Measurements from ENCODE around the gene FGF22. TPM values are rescaled to one million over a fixed set of nuclear protein-coding genes. Genes with fewer than 3 reads are reported as not detected.

FGF22 gene
- total RNA-seq, 1 experiment from 2014 or later, result 1.3 TPM

- Histone ChIP-seq H2AFZ (ENCODE audit: low read length) (no peak overlapping the region), H3F3A (ENCODE audit: low read length, unreplicated experiment) (no peaks in the 10 kb centered on the region), H3K27me3 (ENCODE audit: low read length) (peaks cover 7% of the 10 kb centered on the region; the same call in 1 of the 2 replicates), H3K4me2 (ENCODE audit: low read length) (no peak overlapping the region), H4K20me1 (ENCODE audit: low read length) (no peaks in the 10 kb centered on the region), H3K4me1 (ENCODE audit: insufficient read depth, low read length) (peaks cover 10% of the 10 kb centered on the region), H3K4me3 (ENCODE audit: low read length) (no peak overlapping the region), H3K27ac (ENCODE audit: low read length) (no peak overlapping the region), H3K9me2 (replicated peaks; ENCODE audit: low read length) (no peaks in the 10 kb centered on the region), H3K9ac (ENCODE audit: low read length) (no peak overlapping the region), H3K79me2 (ENCODE audit: low read length) (no peaks in the 10 kb centered on the region), H3K9me3 (ENCODE audit: low read length) (no peaks in the 10 kb centered on the region), H3K36me3 (ENCODE audit: low read depth, low read length) (no peaks in the 10 kb centered on the region)
- no TSS peak for BruUV-seq (replicated peaks)
- intact Hi-C loops (cut with micrococcal nuclease), result no loop called here
- POLR2A ChIA-PET (ENCODE audit: unreplicated experiment), result no interaction called here
- ATAC-seq (no peak), DNase-seq (no peak)
- CTCF ChIA-PET, result no interaction called here
- TF ChIP-seq CTCF (conservative IDR thresholded peaks at IDR 0.05; ENCODE audit: low read depth, low read length) (no peak), EZH2phosphoT487 (IDR thresholded peaks at IDR 0.05; ENCODE audit: borderline replicate concordance, low read length) (no peak), EZH2 (IDR thresholded peaks at IDR 0.05; ENCODE audit: low read length, unreplicated experiment) (no peak)
Measured at GRCh38 chr19:590750-591098, 49.0 kb upstream of the FGF22 start.

GRCh38 chr19:591099-591958, 48.4 kb upstream of the FGF22 start:
- no peak overlapping the region for H3K9ac ChIP-seq (ENCODE audit: low read length)
- ATAC-seq, result no peak
- no peaks in the 10 kb centered on the region for H3K9me2 ChIP-seq (replicated peaks; ENCODE audit: low read length)
- DNase-seq, result peak; percentile 36
- H3K36me3 ChIP-seq (ENCODE audit: low read depth, low read length), result no peaks in the 10 kb centered on the region
- H3K79me2 ChIP-seq (ENCODE audit: low read length), result no peaks in the 10 kb centered on the region
- ChIA-PET POLR2A (ENCODE audit: unreplicated experiment) (no interaction called here), CTCF (no interaction called here)
- no peaks in the 10 kb centered on the region for H3F3A ChIP-seq (ENCODE audit: low read length, unreplicated experiment)
- H3K4me1 ChIP-seq (ENCODE audit: insufficient read depth, low read length), result peaks cover 10% of the 10 kb centered on the region
- no peak overlapping the region for H3K27ac ChIP-seq (ENCODE audit: low read length)
- intact Hi-C loops (cut with micrococcal nuclease), result no loop called here
- H3K27me3 ChIP-seq (ENCODE audit: low read length), result peaks cover 7% of the 10 kb centered on the region; the same call in 1 of the 2 replicates
- no peak overlapping the region for H3K4me3 ChIP-seq (ENCODE audit: low read length)
- H2AFZ ChIP-seq (ENCODE audit: low read length), result no peak overlapping the region
- no peak overlapping the region for H3K4me2 ChIP-seq (ENCODE audit: low read length)
- no peaks in the 10 kb centered on the region for H4K20me1 ChIP-seq (ENCODE audit: low read length)
- no peaks in the 10 kb centered on the region for H3K9me3 ChIP-seq (ENCODE audit: low read length)
- no TSS peak for BruUV-seq (replicated peaks)
- TF ChIP-seq EZH2phosphoT487 (IDR thresholded peaks at IDR 0.05; ENCODE audit: borderline replicate concordance, low read length) (no peak), CTCF (conservative IDR thresholded peaks at IDR 0.05; ENCODE audit: low read depth, low read length) (no peak), EZH2 (IDR thresholded peaks at IDR 0.05; ENCODE audit: low read length, unreplicated experiment) (no peak)

GRCh38 chr19:592101-592500, 47.6 kb upstream of the FGF22 start:
- Histone ChIP-seq H3K79me2 (ENCODE audit: low read length) (no peaks in the 10 kb centered on the region), H2AFZ (ENCODE audit: low read length) (no peak overlapping the region), H3K4me1 (ENCODE audit: insufficient read depth, low read length) (peaks cover 6% of the 10 kb centered on the region; the same call in 1 of the 2 replicates), H3K9me3 (ENCODE audit: low read length) (no peaks in the 10 kb centered on the region), H3K9ac (ENCODE audit: low read length) (no peak overlapping the region), H3K4me2 (ENCODE audit: low read length) (no peak overlapping the region), H3F3A (ENCODE audit: low read length, unreplicated experiment) (no peaks in the 10 kb centered on the region), H3K9me2 (replicated peaks; ENCODE audit: low read length) (no peaks in the 10 kb centered on the region), H4K20me1 (ENCODE audit: low read length) (no peaks in the 10 kb centered on the region), H3K4me3 (ENCODE audit: low read length) (no peak overlapping the region), H3K27me3 (ENCODE audit: low read length) (peaks cover 7% of the 10 kb centered on the region; the same call in 1 of the 2 replicates), H3K36me3 (ENCODE audit: low read depth, low read length) (no peaks in the 10 kb centered on the region), H3K27ac (ENCODE audit: low read length) (no peak overlapping the region)
- intact Hi-C loops (cut with micrococcal nuclease), result no loop called here
- no TSS peak for BruUV-seq (replicated peaks)
- DNase-seq, result no peak
- ChIA-PET POLR2A (ENCODE audit: unreplicated experiment) (no interaction called here), CTCF (no interaction called here)
- TF ChIP-seq EZH2 (IDR thresholded peaks at IDR 0.05; ENCODE audit: low read length, unreplicated experiment) (no peak), EZH2phosphoT487 (IDR thresholded peaks at IDR 0.05; ENCODE audit: borderline replicate concordance, low read length) (no peak), CTCF (conservative IDR thresholded peaks at IDR 0.05; ENCODE audit: low read depth, low read length) (no peak)
- ATAC-seq, result no peak
